OCI-LY7 (cell line): Measurements from ENCODE around the gene SURF1. TPM values are rescaled to one million over a fixed set of nuclear protein-coding genes. Genes with fewer than 3 reads are reported as not detected.

ENCODE experiments used
- BruUV-seq: library from RNA; stranded (reverse); fragments of 400-500 nt; replicated peaks from 2 replicates; lab custom pipeline; 2021; lab: Mats Ljungman, UMichigan
- CTCF ChIA-PET: fragments of 300-600 bp; sonication (Branson Sonifier 250); formaldehyde crosslinking; loops from one replicate; lab custom pipeline; 2022; ENCODE audit warnings: antibody characterized with exemption; ENCODE audit not compliant: unreplicated experiment; lab: Charles Lee
- POLR2A ChIA-PET: fragments of 300-600 bp; sonication (Branson Sonifier 250); formaldehyde crosslinking; loops from one replicate; lab custom pipeline; 2022; ENCODE audit warnings: antibody characterized with exemption; lab: Charles Lee
- DNase-seq: peaks from one replicate; pipeline ENCODE4 v3.0.0-alpha.2; 2015; ENCODE audit warnings: low spot score
- H2AFZ ChIP-seq: fragments of 200-600 bp; sonication (generic), shearing (Covaris generic); 2 replicates; pipeline ENCODE4 v1.6.1; 2014; ENCODE audit warnings: mild to moderate bottlenecking, antibody characterized with exemption, low read length, moderate library complexity
- H3K27ac ChIP-seq: fragments of 200-600 bp; sonication (generic); 2 replicates; pipeline ENCODE4 v1.5.1; 2014; ENCODE audit warnings: mixed run types, low read depth, mild to moderate bottlenecking, moderate library complexity, low read length, inconsistent platforms; ENCODE audit not compliant: poor library complexity, severe bottlenecking
- H3K36me3 ChIP-seq: fragments of 200-600 bp; sonication (generic); 2 replicates; pipeline ENCODE4 v1.6.1; 2014; ENCODE audit warnings: mild to moderate bottlenecking, antibody characterized with exemption, low read length, moderate library complexity, mixed read lengths; ENCODE audit not compliant: insufficient read depth
- H3K4me1 ChIP-seq: fragments of 200-600 bp; sonication (generic); 2 replicates; pipeline ENCODE4 v1.5.1; 2014; ENCODE audit warnings: mild to moderate bottlenecking, low read length; ENCODE audit not compliant: insufficient read depth, poor library complexity, severe bottlenecking
- H3K4me2 ChIP-seq: fragments of 200-600 bp; sonication (generic); 2 replicates; pipeline ENCODE4 v1.6.1; 2014; ENCODE audit warnings: mild to moderate bottlenecking, low read length
- H3K4me3 ChIP-seq: fragments of 200-600 bp; sonication (generic); 2 replicates; pipeline ENCODE4 v1.5.1; 2014; ENCODE audit warnings: mild to moderate bottlenecking, low read depth, low read length; ENCODE audit not compliant: poor library complexity, severe bottlenecking
- H3K79me2 ChIP-seq: fragments of 200-600 bp; sonication (generic); 2 replicates; pipeline ENCODE4 v1.6.1; 2016; ENCODE audit warnings: low read depth, mild to moderate bottlenecking, low read length, moderate library complexity, mixed read lengths; ENCODE audit not compliant: insufficient read depth
- H3K9me2 ChIP-seq: fragments of 200-600 bp; sonication (generic); 2 replicates; pipeline ENCODE4 v1.6.1; 2016; ENCODE audit warnings: mild to moderate bottlenecking, low read length, mixed read lengths; ENCODE audit not compliant: insufficient read depth
- H3K9me3 ChIP-seq: fragments of 200-600 bp; sonication (generic); 2 replicates; pipeline ENCODE4 v1.6.1; 2014; ENCODE audit warnings: mild to moderate bottlenecking, mixed run types, low read length, mixed read lengths
- H4K20me1 ChIP-seq: fragments of 200-600 bp; sonication (generic); 2 replicates; pipeline ENCODE4 v1.6.1; 2014; ENCODE audit warnings: mild to moderate bottlenecking, antibody characterized with exemption, low read length, moderate library complexity, mixed read lengths; ENCODE audit not compliant: insufficient read depth
- EZH2phosphoT487 ChIP-seq: fragments of 200-600 bp; sonication (generic); IDR thresholded peaks from 2 replicates; pipeline ENCODE4 v1.6.1; 2018; ENCODE audit warnings: low read depth, borderline replicate concordance, mild to moderate bottlenecking, mixed run types, antibody characterized with exemption, low read length, moderate library complexity, mixed read lengths
- intact Hi-C: fragments of 100-400 bp; cut with micrococcal nuclease; formaldehyde crosslinking; loops from one replicate; pipeline ENCODE4 v1.10.0; 2022; ENCODE audit not compliant: unreplicated experiment
- total RNA-seq, 2 experiments: library from RNA; depleted of rRNA in 1 of 2; stranded (reverse); fragments of >200 nt in 1 of 2; shearing (Covaris generic) in 1 of 2; gene quantifications; 2 replicates each; pipeline ENCODE4 v1.2.3, GENCODE V29; 2014 to 2022
- TF ChIP-seq, protein P1 (sequence below): fragments of 200-600 bp; sonication (generic); conservative IDR thresholded peaks from 2 replicates; pipeline ENCODE4 v1.5.1; 2014; ENCODE audit warnings: mild to moderate bottlenecking, antibody characterized with exemption, low read length, moderate library complexity, mixed read lengths

The SURF1 gene
- total RNA-seq, 2 experiments from 2014 or later = 22.9 to 38.9 TPM

DNA sequence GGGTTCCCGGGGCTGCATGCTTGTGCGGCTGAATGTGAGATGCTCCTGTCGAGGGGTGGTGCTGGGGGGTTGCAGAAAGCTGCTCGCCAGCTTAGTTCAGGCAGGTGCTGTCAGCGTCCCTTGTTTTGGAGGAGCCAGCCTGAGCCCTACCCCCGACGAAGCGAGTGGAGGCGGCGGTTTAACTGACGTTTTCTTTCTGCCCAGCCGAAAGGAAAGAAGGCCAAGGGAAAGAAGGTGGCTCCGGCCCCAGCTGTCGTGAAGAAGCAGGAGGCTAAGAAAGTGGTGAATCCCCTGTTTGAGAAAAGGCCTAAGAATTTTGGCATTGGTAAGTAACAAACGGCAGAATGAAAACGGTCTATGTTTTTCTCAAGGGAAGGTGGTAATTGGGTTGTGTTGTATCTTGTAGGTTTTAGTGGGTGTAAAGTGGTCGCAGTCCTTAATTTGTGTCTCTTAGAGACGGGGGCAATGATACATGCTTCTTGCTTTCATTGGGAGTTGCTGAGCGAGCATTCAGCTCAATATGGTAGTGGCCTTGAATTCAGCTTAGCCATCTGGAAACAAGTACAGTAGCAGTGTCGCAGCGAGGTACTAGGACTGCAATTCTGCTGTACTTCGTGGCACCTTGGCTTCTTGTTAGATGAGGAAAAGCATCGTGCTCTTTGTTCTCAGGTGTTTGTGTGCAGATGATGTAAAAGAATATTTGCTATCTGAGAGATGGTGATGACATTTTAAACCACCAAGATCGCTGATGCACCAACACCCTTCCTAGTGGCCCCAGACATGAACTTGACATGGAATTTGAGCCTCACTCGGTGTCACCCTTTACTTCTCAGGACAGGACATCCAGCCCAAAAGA is 7.3 kb downstream of the SURF1 start:
- intact Hi-C loops = loop anchor here (2.0 to 5.0 kb wide), 2 partner anchors 68 to 138 kb away; partner anchors contain the start of gene REXO4
- Histone ChIP-seq H3K27ac (peak overlapping the region; percentile 87), H4K20me1 (peaks cover 17% of the 10 kb centered on the region), H3K4me1 (peaks cover 43% of the 10 kb centered on the region), H3K79me2 (peaks cover 50% of the 10 kb centered on the region), H3K9me2 (no peaks in the 10 kb centered on the region), H3K4me2 (peak overlapping the region; percentile 99), H3K9me3 (no peaks in the 10 kb centered on the region), H3K4me3 (peak overlapping the region; percentile 99), H2AFZ (no peak overlapping the region), H3K36me3 (peaks cover 84% of the 10 kb centered on the region)
- DNase-seq = peak; percentile 29
- ChIA-PET POLR2A (interaction anchor here (0.6 kb wide), 1 partner anchor 785 kb away, joined by 4 read pairs; no protein-coding TSS in a partner anchor), CTCF (no interaction called here)
- no peak for TF ChIP-seq EZH2phosphoT487
- TF ChIP-seq, protein P1, sequence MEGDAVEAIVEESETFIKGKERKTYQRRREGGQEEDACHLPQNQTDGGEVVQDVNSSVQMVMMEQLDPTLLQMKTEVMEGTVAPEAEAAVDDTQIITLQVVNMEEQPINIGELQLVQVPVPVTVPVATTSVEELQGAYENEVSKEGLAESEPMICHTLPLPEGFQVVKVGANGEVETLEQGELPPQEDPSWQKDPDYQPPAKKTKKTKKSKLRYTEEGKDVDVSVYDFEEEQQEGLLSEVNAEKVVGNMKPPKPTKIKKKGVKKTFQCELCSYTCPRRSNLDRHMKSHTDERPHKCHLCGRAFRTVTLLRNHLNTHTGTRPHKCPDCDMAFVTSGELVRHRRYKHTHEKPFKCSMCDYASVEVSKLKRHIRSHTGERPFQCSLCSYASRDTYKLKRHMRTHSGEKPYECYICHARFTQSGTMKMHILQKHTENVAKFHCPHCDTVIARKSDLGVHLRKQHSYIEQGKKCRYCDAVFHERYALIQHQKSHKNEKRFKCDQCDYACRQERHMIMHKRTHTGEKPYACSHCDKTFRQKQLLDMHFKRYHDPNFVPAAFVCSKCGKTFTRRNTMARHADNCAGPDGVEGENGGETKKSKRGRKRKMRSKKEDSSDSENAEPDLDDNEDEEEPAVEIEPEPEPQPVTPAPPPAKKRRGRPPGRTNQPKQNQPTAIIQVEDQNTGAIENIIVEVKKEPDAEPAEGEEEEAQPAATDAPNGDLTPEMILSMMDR = no peak
- TSS peak; percentile 82 for BruUV-seq

DNA sequence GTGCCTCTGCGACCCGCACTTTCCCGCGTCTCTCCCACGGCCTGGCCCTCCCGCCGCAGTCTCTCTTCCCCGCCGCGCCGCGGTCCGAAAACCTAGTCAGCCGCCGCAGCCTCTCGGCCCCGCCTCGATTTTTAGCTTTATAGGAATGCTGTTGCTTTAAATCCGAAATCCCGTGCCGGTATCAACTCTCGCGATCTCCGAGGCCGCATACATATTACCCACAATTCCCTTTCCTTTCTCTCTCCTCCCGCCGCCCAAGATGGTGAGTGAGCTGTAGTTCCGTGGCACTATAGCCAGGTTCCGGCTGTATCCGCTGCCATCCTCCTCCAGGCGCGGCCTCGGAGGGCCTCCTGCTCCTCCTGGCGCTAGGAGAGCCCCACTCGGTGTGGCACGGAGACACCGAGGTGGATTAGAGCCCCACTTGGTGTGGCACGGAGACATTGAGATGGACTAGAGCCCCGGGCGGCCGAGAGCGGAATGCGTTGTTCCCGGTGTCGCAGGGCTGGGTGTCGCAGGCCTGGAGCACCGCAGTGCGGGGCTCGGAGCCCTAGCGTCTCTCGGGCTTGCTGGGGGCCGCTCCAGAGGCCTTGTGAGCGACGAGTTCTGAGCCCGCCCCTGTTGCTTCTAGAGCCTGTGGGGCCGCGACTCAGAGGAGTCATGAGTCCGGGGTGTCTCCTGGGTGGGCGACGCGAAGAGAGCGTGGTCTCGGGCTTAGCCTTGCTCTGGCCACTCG is 8.1 kb downstream of the SURF1 start, which contains the start of the genes MED22 and RPL7A:
MED22 (minus strand) TSS at position 147 of the 733 bp plus-strand sequence. CDS start 1,469 bp downstream, outside the sequence.
RPL7A (plus strand) TSS at position 234 of the 733 bp plus-strand sequence; CDS start at position 260, 26 bp downstream.
- H3K4me3 ChIP-seq = peak within 1 kb of the TSS; percentile 99
- peak within 1 kb of the TSS; percentile 87 for H3K27ac ChIP-seq
- H3K9me3 ChIP-seq = no peaks in the 10 kb centered on the region
- peaks cover 35% of the 10 kb centered on the region for H3K4me1 ChIP-seq
- peak; percentile 96 for DNase-seq
- H3K79me2 ChIP-seq = peaks cover 50% of the 10 kb centered on the region
- ChIA-PET CTCF (no interaction called here), POLR2A (interaction anchor here (0.6 to 0.7 kb wide), 2 partner anchors 13 to 786 kb away, joined by 3 to 4 read pairs; no protein-coding TSS in a partner anchor)
- peak within 1 kb of the TSS; percentile 33; the same call in 1 of the 2 replicates for H2AFZ ChIP-seq
- peak within 1 kb of the TSS; percentile 99 for H3K4me2 ChIP-seq
- H3K9me2 ChIP-seq = no peaks in the 10 kb centered on the region
- peaks cover 84% of the 10 kb centered on the region for H3K36me3 ChIP-seq
- no TSS peak for BruUV-seq
- intact Hi-C loops = loop anchor here (2.0 to 5.0 kb wide), 2 partner anchors 69 to 139 kb away; partner anchors contain the start of gene REXO4
- TF ChIP-seq, protein P1 = no peak
- no peak for TF ChIP-seq EZH2phosphoT487
- H4K20me1 ChIP-seq = peaks cover 17% of the 10 kb centered on the region
